GM10266 (cell line): ENCODE data around the gene BEST2.

Experiments
- DNase-seq: peaks from one replicate; pipeline ENCODE4 v3.0.0; 2012; ENCODE audit errors: extremely low spot score
- CTCF ChIP-seq: IDR thresholded peaks from 2 replicates; pipeline ENCODE4 v1.5.1; 2012; ENCODE audit warnings: mild to moderate bottlenecking, low read depth; ENCODE audit not compliant: control insufficient read depth, insufficient read depth; ENCODE audit errors: missing control alignments

The BEST2 gene

DNA sequence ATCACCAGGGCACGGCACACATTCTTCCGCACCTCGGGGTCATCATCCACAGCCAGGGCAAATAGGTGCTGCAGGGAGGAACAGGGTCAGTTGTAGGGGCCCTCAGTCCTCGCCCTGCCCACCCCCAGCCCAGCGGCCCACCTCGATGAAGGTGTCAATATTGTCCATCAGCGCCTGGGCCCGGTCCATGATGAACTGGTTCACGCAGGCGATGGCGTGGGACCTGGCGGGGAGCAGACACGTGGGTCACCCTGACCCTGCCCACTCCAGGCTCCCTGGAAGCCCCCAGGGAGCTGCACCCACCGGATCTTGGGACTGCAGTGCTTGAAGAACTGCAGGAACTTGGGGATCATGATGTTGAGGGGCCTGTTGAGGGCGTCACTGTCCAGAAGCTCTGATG is 36.5 kb upstream of the BEST2 start:
- no peak for TF ChIP-seq CTCF
- no peak for DNase-seq

- no peak for TF ChIP-seq CTCF
- no peak for DNase-seq
These were observed 35.7 kb upstream of the BEST2 start for GRCh38 chr19:12715929-12716328.

- TF ChIP-seq CTCF, result no peak
- DNase-seq, result no peak
These were observed 31.3 kb upstream of the BEST2 start for GRCh38 chr19:12720296-12720695.

GRCh38 chr19:12720851-12721655 is 30.5 kb upstream of the BEST2 start:
- DNase-seq, result no peak
- TF ChIP-seq CTCF, result no peak

- TF ChIP-seq CTCF, result no peak
- DNase-seq, result peak; percentile 90
These were observed 29.7 kb upstream of the BEST2 start for GRCh38 chr19:12721656-12722565.

GRCh38 chr19:12722566-12723380 is 28.8 kb upstream of the BEST2 start:
- no peak for TF ChIP-seq CTCF
- DNase-seq, result peak; percentile 99
